GM21381 (cell line): Measurements from ENCODE around the gene IGBP1.
"Not testable (repeated sequence)": the region's sequence is repeated elsewhere in the genome, so short reads cannot be mapped to it uniquely, and the experiment has no call there.

Source experiments
- ATAC-seq: cut with Tn5 transposase; IDR thresholded peaks from one replicate; pipeline ENCODE4 v1.9.1; 2021; ENCODE audit warnings: mild to moderate bottlenecking, moderate library complexity; ENCODE audit not compliant: unreplicated experiment

IGBP1 gene

GRCh38 chrX:70133303-70134115 lies at the start of gene IGBP1:
Gene IGBP1 (plus strand): TSS chrX:70133447. CDS start chrX:70133948, 501 bp downstream.
- ATAC-seq = peak; percentile 93

- ATAC-seq = no peak
Measured at GRCh38 chrX:70084592-70085240, 48.5 kb upstream of the IGBP1 start.

DNA sequence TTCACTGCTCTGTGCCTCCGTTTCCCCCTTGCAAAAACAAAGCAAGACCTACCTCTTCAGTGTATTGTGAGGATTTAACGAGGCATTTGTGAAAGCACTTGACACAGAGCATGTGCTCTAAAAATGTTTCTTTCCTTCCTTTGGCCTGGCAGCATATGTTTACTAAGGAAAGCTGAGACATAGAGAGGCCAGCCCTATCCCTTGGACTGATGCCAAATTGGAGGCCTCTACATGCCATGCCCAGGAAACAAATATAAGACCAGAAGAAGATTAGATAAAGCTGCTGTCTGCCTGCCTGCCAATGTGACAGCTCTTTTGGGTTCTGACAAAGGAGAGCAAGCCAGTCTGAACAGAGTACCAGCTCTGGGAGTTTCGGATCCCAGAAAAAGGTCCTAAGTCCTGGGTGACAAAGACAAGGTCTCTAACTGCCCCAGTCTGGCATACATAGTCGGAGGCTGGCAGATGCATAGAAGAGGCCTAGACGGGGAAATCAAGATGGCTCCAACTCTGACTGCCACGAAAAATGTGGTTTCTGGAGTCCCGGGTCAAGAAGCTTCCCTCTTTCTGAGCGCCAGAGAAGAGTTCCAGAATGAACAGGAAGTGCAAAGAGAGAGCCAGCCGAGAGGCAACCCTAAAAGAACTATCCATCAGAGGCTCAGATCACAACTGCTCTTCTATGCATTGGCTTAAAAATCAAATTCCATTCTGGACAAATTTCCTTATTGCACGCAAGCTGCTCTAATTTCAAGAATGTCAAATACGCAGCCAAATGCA lies 45.2 kb upstream of the IGBP1 start:
- ATAC-seq = no peak

- no peak for ATAC-seq
Measured at GRCh38 chrX:70088751-70089150, 44.5 kb upstream of the IGBP1 start.

- no peak for ATAC-seq
Measured at GRCh38 chrX:70089604-70090297, 43.5 kb upstream of the IGBP1 start.

DNA sequence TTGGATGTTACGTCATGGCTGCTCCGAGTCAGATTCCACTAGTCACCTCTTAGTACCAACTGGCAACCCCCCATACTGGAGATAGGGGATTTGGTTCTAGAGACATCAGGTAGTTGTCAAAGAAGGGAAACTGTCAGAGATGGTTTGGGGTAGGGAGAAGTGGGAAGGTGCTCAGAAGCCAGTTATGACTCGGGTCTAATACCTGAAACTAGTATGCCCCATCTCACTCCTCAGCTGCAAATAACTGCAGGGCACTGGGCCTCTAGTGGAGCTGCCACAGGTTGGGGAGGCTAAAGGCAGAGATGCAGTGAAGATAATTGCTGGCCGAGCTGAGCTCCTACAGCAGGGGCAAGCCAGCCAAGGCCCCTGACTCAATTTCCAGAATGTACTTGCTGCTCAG lies 41.0 kb upstream of the IGBP1 start:
- ATAC-seq = no peak

DNA sequence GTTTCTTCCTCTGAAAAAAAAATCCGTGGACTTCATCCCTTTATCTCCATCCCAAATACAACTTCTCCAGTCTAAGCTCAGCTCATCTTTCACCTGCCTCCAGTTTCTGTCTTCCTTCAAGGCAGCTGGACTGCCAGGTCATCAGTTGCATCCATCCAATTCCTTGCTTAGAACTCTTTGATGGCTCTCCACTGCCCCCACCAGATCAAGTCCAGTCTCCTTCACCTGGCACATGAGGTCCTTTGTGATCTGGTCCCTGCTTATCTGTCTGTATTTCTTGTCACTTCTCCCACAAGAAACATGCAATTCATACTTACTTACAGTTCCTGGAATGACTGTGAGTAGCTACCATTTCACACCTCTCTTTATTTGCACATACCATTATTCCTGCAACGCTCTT lies 37.2 kb upstream of the IGBP1 start:
- ATAC-seq = no peak

DNA sequence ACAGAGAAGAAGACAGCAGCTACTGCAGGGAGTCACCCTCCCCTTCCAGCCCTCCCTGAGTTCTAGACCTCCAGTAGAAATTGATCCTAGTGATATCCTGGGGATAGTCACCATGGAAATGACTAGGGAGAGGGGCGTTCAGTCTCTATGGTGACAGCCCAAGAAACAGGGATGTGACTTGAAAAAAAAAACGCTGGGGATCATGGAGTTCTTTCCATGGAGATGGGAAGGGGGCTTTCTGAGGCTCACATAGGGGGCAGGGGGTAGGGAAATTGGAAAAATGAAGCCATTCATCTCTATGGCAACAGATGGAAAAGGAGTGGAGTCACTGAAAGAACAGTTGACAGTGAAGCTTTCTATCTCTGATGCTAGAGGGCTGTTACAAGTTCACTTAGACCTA lies 28.0 kb upstream of the IGBP1 start:
- ATAC-seq = no peak

GRCh38 chrX:70111436-70112026 lies 21.7 kb upstream of the IGBP1 start:
- ATAC-seq = not testable (repeated sequence)

DNA sequence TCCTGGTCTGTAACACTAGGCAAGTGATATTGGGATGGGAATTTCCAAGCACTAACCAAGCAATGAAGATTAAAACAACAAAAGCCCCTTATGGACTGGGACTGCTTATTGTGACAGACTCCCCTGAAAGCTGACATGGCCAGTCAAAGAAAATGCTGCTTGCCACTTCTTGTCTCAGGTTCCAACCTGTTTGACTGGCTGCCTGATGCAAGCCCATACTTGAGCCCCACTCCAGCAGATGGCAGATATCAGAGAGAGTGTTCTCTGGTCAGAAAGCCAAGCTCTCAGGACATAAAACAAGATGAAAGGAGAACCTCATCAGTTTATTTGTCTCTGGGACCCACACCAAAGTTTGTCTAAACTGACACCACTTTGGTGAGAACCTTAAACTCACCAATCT lies 15.5 kb upstream of the IGBP1 start:
- ATAC-seq = no peak

DNA sequence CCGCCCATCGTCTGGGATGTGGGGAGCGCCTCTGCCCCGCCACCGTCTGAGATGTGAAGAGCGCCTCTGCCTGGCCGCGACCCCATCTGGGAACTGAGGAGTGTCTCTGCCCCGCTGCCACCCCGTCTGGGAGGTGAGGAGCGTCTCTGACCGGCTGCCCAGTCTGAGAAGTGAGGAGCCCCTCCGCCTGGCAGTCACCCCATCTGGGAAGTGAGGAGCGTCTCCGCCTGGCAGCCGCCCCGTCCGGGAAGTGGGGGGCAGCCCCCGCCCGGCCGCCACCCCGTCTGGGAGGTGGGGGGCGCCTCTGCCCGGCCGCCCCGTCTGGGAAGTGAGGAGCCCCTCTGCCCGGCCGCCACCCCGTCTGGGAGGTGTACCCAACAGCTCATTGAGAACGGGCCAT lies 10.2 kb upstream of the IGBP1 start:
- not testable (repeated sequence) for ATAC-seq

DNA sequence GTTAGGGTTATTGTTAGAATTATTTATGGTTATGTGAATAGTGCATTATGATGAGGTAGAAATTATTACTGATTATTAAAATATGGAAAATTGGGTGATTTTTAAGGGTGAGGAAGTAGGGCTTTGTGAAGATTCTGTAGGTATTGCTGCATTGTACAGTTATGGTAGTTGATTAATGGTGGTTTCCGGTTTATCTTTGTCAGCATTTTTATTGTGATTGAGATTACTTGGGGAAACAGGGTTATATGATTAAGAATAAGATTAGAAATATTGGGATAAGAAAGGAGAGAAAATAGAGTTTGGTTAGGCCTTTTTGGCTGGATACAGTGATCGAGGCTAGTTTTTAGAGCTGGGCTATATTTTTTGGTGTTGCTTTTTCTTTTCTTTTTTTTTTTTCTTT lies 8.6 kb upstream of the IGBP1 start:
- no peak for ATAC-seq

GRCh38 chrX:70128071-70128470 lies 5.2 kb upstream of the IGBP1 start:
- ATAC-seq = no peak

DNA sequence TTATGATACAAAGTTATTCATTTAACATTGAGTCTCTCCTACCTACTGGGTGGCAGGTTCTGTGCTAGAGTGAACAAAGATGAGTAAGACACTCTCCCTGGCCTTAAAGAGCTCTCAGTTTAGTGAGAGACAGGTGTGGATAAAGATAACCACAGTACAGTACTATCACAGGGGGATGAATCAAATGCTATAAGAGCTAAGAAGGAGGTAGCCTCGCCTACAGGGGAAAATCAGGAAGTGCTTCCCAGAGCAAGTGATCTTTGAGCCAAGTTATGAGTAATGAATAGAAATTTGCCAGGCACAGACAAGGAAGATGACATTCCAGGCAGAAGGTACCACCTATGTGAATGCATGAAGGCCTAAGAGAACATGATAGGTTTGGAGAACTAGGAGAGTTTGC lies 3.4 kb upstream of the IGBP1 start:
- ATAC-seq = no peak

GRCh38 chrX:70132224-70132623 lies 1.0 kb upstream of the IGBP1 start:
- no peak for ATAC-seq

DNA sequence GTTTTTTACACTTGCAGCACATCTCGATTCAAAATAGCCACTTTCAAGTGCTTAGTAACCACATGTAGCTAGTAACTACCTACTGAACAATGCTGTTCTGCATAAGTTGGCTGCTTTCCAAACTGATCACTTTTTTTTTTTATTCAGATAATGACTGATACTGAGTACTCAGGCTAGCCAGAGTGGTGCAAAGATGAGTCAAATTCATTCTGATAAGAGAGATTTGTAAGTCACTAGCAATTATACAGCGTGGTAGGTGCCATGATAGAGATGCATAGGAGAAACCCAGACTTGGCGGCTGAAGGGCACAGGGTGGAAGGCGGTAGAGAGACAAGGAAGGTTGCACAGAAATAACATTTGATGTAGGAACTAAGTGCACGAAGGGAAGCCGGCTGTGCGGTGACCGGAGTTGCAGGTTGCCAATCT lies 357 bp upstream of the IGBP1 start:
- ATAC-seq = no peak

- ATAC-seq = peak; percentile 14
Measured at GRCh38 chrX:70134116-70134477, 850 bp downstream of the IGBP1 start.

GRCh38 chrX:70138622-70139021 lies 5.4 kb downstream of the IGBP1 start:
- no peak for ATAC-seq

DNA sequence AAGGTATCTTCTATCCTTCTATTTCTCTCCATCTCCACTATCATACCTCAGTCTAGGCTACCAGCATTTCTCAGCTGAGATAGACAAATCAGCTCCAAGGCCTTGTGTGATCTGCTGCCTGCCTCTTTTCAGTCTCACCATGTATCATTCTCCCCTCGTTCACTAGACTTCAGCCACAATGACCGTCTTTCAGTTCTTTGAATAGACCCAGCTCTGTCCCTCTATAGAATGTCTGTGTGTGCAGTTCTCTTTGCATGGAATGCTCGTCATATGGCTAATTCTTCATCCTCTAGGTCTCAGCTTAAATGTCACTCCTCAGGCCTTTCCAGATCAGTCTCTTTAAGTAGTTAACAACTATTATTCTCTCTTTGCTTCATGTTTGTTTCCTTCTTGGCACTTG lies 6.5 kb downstream of the IGBP1 start:
- ATAC-seq = no peak

DNA sequence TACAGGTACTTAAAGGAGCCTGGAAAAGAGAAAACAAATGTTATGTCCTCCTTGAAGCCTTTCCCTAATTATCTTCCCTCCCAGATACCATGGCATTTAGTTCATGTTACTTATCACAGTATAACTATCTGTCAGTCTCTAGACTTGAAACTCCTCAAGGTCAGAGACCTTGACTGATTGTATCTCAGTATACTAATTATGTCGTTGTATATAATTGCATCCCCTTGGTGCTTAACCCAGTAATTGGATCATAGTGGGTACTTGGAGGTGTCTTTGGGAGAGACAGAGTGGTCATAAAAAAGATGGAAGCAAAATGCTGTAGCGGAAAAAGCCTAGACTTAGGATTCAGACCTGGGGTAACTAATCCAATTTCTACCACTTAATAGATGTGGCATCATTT lies 8.1 kb downstream of the IGBP1 start:
- no peak for ATAC-seq
